Retina (tissue), 1 donor: Measurements from ENCODE around the gene PPM1A.

ENCODE experiments used
- DNase-seq: peaks from one replicate; pipeline ENCODE4 v3.0.0-alpha.2; 2016

The PPM1A gene

DNA sequence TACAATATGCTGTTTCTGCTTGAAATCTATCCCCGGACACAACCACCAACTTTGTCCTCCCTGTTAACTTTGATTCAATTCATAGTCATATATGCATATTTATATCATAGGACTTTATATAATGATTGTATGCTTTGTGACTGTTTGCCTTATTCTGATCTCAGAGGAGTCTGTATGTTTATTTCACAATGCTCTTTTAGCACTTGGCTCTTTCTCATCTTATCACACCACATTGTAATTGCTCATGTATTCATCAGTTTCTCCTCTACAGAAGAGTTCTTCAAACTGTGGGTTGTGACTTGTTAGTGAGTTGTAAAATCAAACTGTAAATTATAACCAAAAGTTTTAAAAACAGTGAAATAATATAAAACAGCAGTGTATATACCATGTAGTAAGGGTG is 21.7 kb upstream of the PPM1A start:
- no peak for DNase-seq

DNA sequence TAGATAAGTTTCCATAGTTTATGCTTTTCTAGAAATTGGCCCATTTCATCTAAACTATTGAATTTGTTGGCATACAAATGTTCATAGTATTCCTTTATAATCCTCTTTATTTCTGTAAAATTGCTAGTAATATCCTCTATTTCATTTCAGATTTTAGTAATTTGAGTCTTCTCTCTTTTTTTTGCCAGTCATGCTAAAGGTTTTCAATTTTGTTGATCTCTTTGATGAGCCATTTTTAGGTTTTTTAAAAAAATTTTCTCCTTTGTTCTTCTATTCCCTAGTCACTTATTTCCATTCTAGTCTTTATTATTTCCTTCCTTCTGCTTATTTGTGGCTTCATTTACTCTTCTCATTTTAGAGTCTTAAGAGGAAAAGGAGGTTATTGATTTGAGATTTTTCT is 19.4 kb upstream of the PPM1A start:
- no peak for DNase-seq

- no peak for DNase-seq
These were observed 16.8 kb upstream of the PPM1A start for GRCh38 chr14:60232185-60232584.

- no peak for DNase-seq
These were observed 15.8 kb upstream of the PPM1A start for GRCh38 chr14:60233251-60233650.

DNA sequence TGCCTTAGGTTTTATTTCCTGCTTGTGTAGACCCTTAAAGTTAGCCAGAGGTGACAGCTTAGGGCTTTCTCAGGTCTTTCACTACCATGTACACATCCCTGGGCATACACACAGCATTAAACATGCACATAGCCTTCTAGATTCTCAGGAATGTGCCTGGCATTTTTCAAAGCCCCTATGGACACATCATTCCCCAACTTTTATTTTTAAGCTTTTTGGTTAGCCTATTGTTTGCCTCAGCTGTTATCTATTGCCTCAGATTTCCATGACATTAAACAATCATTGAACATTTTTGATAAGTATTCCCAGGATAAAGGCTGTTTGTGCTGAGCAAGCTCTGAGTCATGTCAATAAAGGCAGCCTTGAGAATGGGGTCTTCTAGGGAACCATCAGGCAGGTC is 15.1 kb upstream of the PPM1A start:
- no peak for DNase-seq

DNA sequence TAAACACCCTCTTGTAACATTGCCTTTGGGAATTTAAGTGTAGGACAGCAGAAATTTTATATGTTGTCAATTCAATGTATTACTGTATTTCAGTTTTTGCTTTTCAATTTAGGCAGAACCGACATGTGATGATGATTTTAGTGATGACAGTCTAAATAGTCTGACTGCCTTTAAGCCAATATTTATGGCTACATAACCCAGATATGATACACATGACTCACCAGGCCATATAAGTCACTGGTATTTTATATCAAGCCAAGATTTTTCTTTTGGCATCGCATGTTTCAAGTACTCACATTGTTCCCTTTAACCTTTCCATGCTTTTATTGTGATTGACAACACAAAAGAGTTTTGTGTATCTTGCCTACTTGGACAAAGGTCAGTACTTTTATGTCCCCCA is 13.6 kb upstream of the PPM1A start:
- no peak for DNase-seq

- DNase-seq, result no peak
These were observed 10.1 kb upstream of the PPM1A start for GRCh38 chr14:60238955-60239354.

- no peak for DNase-seq
These were observed 8.7 kb upstream of the PPM1A start for GRCh38 chr14:60240139-60240856.

DNA sequence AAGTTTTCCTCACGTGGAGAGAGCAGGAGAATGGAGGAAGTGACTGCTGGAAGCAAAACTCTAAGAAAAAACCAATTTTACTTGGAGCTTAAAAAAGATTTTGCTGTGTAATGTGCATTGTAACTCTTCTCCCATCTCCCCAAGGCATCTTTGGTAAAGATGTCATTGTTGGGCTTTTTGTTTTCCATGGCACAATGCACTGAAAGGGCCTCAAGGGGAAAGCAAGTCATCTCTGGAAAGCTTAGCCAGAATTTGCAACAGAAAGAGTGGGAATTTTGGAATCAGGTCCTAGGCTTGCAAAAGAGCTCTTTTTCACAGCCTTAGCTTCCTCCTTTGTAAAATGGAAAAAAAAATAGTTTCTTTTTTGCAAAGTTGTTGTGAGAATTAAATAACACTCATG is 7.9 kb upstream of the PPM1A start:
- no peak for DNase-seq

DNA sequence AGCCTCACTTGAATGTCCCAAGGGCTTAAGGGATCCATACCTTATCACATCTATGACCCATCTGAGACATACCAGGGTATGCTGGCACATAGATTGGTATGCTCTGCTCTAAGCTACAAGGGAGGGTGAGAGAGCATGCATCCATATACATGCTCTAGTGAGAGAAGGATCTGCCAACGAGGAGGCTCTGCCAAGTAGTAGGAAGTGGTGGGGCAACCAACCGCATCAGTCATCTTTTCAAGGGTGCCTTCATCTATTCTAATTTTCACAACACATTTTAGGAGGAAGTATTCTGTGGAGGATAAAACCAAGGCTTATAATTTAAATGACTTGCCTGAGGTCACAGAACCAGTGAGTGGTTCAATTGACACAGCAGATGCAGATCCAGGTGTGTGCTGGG is 6.6 kb upstream of the PPM1A start:
- no peak for DNase-seq

DNA sequence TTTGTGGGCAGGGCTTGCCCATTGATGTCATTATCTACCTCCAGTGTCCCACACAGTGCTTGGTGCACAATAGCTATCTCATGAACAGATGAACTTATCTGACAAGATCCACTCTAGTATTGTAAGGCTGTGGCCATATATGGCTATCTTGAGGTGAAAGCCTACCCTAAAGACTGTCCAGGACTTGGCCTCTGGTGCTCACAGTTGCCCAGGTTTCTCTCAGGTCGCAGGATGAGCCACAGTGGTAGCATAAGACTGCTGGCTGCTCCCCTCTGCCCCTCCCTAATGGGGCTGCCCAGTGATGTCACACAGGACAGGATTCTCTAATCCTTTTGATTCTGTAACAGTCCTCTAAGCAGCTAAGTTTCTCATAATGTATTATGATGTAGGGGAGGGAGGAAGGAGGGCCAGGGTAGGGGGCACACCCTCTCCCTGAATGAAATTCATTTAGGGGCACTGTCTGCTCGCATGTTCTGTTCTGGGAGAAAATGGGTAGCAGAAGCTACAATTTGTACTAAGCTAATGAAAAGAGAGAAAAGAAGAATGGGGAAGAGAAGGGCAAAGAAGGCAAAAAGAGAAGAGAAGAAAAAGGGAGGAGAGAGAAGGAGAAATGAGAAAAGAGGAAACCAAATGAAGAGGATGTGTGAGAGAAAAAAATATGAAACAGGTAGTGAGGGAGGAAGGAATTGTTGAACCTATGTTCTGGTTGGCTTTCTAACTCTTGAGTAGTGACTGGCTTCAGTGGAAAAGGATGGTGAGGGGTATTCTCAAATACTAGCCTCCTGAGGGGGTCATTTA is 3.4 kb upstream of the PPM1A start:
- no peak for DNase-seq

DNA sequence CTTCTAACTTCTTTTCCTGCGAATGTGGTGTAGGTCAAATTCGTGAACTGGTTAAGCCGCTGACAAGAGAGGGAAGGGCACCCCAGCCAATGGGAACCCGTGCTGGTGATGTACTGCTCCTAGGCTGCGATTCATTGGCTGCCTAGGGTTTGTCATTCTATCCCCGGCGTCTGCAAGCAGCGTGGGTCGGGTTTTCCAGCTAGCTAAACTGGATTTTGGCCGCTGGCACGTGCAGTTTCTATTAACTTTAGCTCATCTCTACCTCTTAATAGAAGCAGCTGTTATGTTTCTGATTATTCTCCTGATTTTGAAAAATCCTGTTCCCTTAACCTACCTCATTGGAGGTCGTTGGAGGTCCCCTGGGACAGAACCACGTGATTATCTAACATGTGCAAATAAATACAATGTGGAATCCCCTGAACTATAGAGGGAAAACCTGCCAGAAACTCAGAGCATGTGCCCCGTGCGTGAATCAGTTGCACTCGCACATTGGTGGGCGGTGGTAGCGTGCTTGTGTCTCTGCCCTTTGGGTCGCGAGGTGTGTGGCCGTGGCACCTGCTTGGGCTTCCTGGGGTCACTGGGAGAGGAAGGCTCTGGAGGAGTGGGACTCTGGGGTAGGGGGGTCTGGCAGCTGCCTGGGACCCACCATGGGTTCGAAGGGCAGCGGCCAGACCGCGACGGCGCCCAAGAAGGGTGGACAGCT is 876 bp upstream of the PPM1A start:
- peak; percentile 93 for DNase-seq

- DNase-seq, result peak; percentile 77
These were observed 568 bp downstream of the PPM1A start for GRCh38 chr14:60249321-60250256.

- no peak for DNase-seq
These were observed 1.4 kb downstream of the PPM1A start for GRCh38 chr14:60250257-60251035.

DNA sequence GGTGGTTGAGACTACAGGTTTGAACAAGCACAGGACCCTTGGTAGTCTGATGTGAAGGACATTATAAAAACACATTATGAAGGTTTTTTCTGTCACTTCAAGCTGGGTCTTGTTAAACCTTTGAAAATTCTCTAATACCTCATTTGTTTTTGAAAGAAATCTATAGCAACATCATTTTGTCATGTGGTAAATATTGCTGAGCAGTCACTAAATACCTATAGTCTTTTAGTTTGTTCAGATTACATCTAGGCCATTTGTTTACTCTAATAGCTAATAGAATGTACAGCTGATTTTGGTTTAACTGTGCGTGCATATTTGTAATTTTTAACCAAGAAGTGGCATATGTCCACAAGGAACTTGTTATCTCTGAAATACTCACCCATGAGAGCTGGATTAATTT is 2.9 kb downstream of the PPM1A start:
- DNase-seq, result no peak

DNA sequence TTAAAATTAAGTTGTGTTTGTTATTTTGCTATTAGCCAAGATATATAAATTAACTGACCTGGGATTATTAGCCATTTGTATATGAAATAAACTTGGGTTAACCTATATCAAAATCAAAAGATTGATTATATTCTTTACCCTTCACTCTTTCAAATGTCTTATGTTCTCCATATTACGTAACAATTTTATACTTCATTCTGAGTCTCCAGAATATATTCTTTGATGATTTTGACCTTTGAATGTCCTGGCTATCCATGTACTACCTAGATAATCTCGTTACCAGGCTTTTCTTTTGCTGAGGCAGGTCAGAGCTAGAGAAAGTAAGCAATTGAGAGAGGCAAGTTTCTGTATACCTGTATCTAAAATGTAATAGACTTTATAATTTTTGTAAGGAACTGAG is 3.6 kb downstream of the PPM1A start:
- DNase-seq, result no peak

- DNase-seq, result no peak
These were observed 4.6 kb downstream of the PPM1A start for GRCh38 chr14:60253649-60254048.

GRCh38 chr14:60254176-60254575 is 5.2 kb downstream of the PPM1A start:
- DNase-seq, result no peak

DNA sequence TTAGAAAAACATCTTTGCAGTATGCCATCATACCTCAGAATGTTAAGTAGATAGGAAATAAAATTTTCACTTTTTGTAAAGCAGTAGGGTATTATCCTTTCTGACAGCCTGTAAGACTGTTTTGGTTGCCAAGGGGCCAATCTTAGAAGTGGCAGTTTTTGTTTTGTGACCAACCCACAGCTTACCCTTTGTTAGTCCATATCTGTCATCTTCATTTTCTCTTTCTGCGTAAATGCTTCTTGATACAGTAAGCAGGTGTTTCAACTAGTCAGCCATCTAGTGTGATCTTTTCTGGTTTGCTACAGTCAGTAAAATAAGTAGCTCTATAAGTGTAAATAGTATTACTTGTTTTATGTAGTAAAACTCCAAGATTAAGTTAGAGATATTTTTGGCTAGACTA is 8.8 kb downstream of the PPM1A start:
- peak; percentile 44 for DNase-seq

- no peak for DNase-seq
These were observed 16.1 kb downstream of the PPM1A start for GRCh38 chr14:60265163-60265562.

DNA sequence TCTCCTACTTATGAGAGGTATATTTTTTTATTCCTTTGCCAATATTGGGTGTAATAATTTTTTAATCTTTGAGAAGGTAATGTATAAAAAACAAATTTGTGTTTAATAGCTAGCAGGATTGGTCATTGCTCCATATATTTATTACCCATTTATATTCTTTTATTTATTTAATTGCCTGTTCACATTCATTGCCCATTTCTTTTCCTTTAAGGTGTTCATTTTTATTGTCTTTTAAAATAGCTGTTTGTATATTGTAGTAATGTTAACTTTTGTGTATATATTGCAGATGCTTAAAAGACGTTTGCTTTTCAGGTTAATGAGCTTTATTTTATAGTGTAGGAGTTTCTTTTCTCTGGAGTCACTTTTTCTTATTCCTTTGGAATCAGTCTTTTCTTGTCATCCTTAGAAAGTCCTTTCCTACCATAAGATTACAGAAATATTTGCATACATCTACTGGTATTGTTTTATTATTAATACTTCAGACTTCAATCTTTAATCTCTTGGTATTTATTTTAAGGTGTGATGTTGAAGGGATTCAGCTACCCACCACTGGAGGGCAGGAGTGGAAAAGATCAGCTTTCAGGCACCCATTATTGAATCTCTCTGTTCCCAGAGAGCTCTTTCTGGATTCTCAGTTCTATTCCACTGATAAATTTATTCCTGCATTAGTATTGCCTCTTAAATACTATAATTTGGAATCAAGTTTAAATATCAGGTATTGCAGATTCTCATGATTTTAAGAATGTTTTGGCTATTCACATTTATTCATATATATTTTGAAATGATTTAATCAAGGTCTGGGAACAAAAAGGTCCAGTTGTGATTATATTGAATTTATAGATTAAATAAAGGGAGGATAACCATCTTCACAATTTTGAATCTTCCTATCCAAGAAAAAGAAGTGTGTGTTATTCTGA is 17.3 kb downstream of the PPM1A start:
- no peak for DNase-seq
